Measurements from ENCODE around the gene PHLDB1.
"Not testable (repeated sequence)": the region's sequence is repeated elsewhere in the genome, so short reads cannot be mapped to it uniquely, and the experiment has no call there.

The PHLDB1 gene

DNA sequence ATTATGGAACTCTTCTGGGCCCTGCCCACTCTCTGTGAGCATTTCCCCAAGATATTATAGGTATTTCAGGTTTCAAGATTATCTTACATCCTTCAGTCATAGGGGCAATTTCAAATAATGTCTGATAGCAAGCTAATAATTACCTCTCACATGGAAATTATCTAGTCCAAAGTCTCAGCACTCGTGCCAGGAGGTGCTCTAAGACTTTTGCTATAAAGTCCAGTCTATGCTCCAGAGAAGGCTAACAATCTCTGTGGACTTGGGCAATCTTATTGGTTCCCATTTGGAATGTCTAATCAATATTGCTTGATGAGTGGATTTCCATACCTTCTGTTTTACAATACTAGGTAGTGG is 66.6 kb downstream of the PHLDB1 start:
- H3K27me3 ChIP-seq (replicated peaks): peaks cover 2% of the 10 kb centered on the region
- no peaks in the 10 kb centered on the region for H3K36me3 ChIP-seq (replicated peaks)

DNA sequence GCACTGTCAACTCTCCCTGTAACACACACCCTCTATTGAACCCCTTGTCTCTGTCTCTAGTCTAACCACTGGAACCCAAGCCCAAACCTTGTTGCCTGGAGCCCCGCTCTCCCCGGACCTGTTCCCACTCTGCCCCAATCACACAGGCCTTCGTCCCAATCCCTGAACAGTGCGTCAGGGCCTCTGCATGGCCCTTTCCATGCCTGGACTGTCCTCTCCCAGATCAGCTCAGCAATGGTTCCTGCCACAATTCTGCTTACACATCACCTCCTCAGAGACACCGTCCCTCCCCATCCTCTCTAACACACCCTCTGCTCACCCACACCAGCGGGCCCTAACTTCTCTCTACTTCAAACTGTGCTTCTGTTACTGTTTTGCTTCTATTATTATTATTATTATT is 70.6 kb downstream of the PHLDB1 start:
- no peak for DNase-seq
- in situ Hi-C loops (cut with HindIII; ENCODE audit: low pct_ligation_motif_present, low sequenced_read_pairs): no loop called here
- Histone ChIP-seq H3K27ac (no peak overlapping the region), H3K27me3 (replicated peaks) (no peaks in the 10 kb centered on the region), H3K4me3 (ENCODE audit: low read depth, low read length) (no peak overlapping the region), H3K36me3 (replicated peaks) (no peaks in the 10 kb centered on the region)
- TF ChIP-seq, protein P1, sequence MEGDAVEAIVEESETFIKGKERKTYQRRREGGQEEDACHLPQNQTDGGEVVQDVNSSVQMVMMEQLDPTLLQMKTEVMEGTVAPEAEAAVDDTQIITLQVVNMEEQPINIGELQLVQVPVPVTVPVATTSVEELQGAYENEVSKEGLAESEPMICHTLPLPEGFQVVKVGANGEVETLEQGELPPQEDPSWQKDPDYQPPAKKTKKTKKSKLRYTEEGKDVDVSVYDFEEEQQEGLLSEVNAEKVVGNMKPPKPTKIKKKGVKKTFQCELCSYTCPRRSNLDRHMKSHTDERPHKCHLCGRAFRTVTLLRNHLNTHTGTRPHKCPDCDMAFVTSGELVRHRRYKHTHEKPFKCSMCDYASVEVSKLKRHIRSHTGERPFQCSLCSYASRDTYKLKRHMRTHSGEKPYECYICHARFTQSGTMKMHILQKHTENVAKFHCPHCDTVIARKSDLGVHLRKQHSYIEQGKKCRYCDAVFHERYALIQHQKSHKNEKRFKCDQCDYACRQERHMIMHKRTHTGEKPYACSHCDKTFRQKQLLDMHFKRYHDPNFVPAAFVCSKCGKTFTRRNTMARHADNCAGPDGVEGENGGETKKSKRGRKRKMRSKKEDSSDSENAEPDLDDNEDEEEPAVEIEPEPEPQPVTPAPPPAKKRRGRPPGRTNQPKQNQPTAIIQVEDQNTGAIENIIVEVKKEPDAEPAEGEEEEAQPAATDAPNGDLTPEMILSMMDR (IDR thresholded peaks at IDR 0.05; ENCODE audit: low read depth, low read length, missing control alignments): no peak

More for the DNA sequence above, 66.6 kb downstream of the PHLDB1 start:
- Histone ChIP-seq H3K4me3 (ENCODE audit: low read depth, low read length) (no peak overlapping the region), H3K27ac (no peak overlapping the region)
- no peak for DNase-seq
- in situ Hi-C loops (cut with HindIII; ENCODE audit: low pct_ligation_motif_present, low sequenced_read_pairs): no loop called here
- TF ChIP-seq, protein P1 (IDR thresholded peaks at IDR 0.05; ENCODE audit: low read depth, low read length, missing control alignments): no peak

- H3K27me3 ChIP-seq (replicated peaks); H3K27ac ChIP-seq; in situ Hi-C loops (cut with HindIII; ENCODE audit: low pct_ligation_motif_present, low sequenced_read_pairs); H3K4me3 ChIP-seq (ENCODE audit: low read depth, low read length); DNase-seq; H3K36me3 ChIP-seq (replicated peaks): not testable (repeated sequence)
- TF ChIP-seq, protein P1 (IDR thresholded peaks at IDR 0.05; ENCODE audit: low read depth, low read length, missing control alignments): peak; percentile 46
These were observed 71.5 kb downstream of the PHLDB1 start for GRCh38 chr11:118678908-118679307.

DNA sequence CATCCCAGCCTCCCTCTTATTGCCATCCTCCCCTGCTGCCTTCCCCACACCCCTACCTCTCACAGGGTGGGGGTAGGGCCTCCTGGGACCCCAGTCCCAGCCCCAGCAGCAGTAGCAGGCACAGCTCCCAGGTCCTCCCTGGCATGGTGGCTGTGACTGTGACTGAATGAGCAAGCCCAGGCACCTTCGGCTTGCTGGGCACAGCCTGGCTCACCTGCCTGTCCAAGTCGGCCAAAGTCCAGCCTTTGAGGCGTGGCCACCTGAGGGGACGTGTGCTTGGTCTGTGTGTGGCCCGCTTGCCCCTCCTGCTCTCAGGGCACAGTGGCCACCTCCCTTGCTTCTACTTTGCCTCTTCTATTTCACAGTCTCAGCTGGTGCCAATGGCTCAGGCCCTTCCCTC is 72.1 kb downstream of the PHLDB1 start, which contains the start of gene TREH:
TSS of gene TREH (minus strand) at position 168 of the 400 bp plus-strand sequence. CDS start at position 145, 23 bp downstream.
- in situ Hi-C loops (cut with HindIII; ENCODE audit: low pct_ligation_motif_present, low sequenced_read_pairs): no loop called here
- no peaks in the 10 kb centered on the region for H3K27me3 ChIP-seq (replicated peaks)
- H3K4me3 ChIP-seq (ENCODE audit: low read depth, low read length): no peak within 1 kb of the TSS
- no peak for DNase-seq
- no peak within 1 kb of the TSS for H3K27ac ChIP-seq
- no peaks in the 10 kb centered on the region for H3K36me3 ChIP-seq (replicated peaks)
- TF ChIP-seq, protein P1 (IDR thresholded peaks at IDR 0.05; ENCODE audit: low read depth, low read length, missing control alignments): no peak

GRCh38 chr11:118682372-118682771 is 75.0 kb downstream of the PHLDB1 start:
- no peaks in the 10 kb centered on the region for H3K27me3 ChIP-seq (replicated peaks)
- TF ChIP-seq, protein P1 (IDR thresholded peaks at IDR 0.05; ENCODE audit: low read depth, low read length, missing control alignments): no peak
- H3K27ac ChIP-seq: no peak overlapping the region
- no peak overlapping the region for H3K4me3 ChIP-seq (ENCODE audit: low read depth, low read length)
- H3K36me3 ChIP-seq (replicated peaks): no peaks in the 10 kb centered on the region
- in situ Hi-C loops (cut with HindIII; ENCODE audit: low pct_ligation_motif_present, low sequenced_read_pairs): no loop called here
- no peak for DNase-seq

- H3K4me3 ChIP-seq (ENCODE audit: low read depth, low read length); in situ Hi-C loops (cut with HindIII; ENCODE audit: low pct_ligation_motif_present, low sequenced_read_pairs): not testable (repeated sequence)
These were observed 75.5 kb downstream of the PHLDB1 start for GRCh38 chr11:118682939-118683338.

More at GRCh38 chr11:118682939-118683338, 75.5 kb downstream of the PHLDB1 start:
- not testable (repeated sequence) for H3K27ac ChIP-seq; DNase-seq; H3K27me3 ChIP-seq (replicated peaks); H3K36me3 ChIP-seq (replicated peaks)

Measured in brain microvascular endothelial cell (primary cell).